K562 (cell line): ENCODE results near the gene PDZK1. TPM values are rescaled to one million over a fixed set of nuclear protein-coding genes. Genes with fewer than 3 reads are reported as not detected.
A peak's percentile ranks its signal among the peaks of the same experiment; 100 is the strongest.

ENCODE experiments used
- ATAC-seq: fragments of 200-7000 bp; cut with Tn5 transposase; 3 replicates; pipeline ENCODE4 v1.9.1; 2020; ENCODE audit warnings: moderate library complexity
- BruUV-seq: library from RNA; stranded (reverse); fragments of 400-500 nt; replicated peaks from 2 replicates; lab custom pipeline; 2021; lab: Mats Ljungman, UMichigan
- CTCF ChIA-PET: fragments of 300-600 bp; formaldehyde crosslinking; extraction: SDS; loops from one replicate; lab custom pipeline; 2021; ENCODE audit warnings: low intra/inter-chr PET ratio; lab: Yijun Ruan, JAX
- POLR2A ChIA-PET: fragments of 300-600, 350-650 bp; sonication (Branson Sonifier 250); formaldehyde crosslinking; extraction: SDS; loops from one replicate; lab custom pipeline; 2021; ENCODE audit warnings: antibody characterized with exemption, inconsistent platforms; lab: Yijun Ruan, JAX
- DNase-seq, 4 experiments: peaks; one replicate each; pipeline versions ENCODE4 v3.0.0 to v3.0.0-alpha.2; 2011 to 2018; ENCODE audit warnings: low spot score in 3 of 4, mixed read lengths in 3 of 4; ENCODE audit errors: extremely low read depth in 1 of 4
- FAIRE-seq: peaks from 2 replicates; lab custom pipeline; 2011; peaks lifted over from hg19 to GRCh38; lab: Jason Lieb, UNC
- H2AFZ ChIP-seq: 2 replicates; pipeline ENCODE4 v1.6.0; 2011; ENCODE audit warnings: low read depth, low read length, control low read depth, inconsistent platforms
- H3K27ac ChIP-seq: fragments of 200-600 bp; 3 replicates; pipeline ENCODE4 v1.8.0; 2011; ENCODE audit warnings: low read depth, mild to moderate bottlenecking, control low read depth, inconsistent platforms, low read length, moderate library complexity, mixed read lengths; ENCODE audit errors: extremely low read depth
- H3K27me3 ChIP-seq, 2 experiments: fragments of 300-600 bp in 1 of 2; 2 replicates in 1 of 2; 3 replicates in 1 of 2; pipeline versions ENCODE4 v1.6.0 to v1.8.0; 2011; ENCODE audit warnings: inconsistent platforms in 2 of 2, low read length in 2 of 2, mild to moderate bottlenecking in 1 of 2, mixed read lengths in 1 of 2, moderate library complexity in 1 of 2; ENCODE audit not compliant: control insufficient read depth in 2 of 2, insufficient read depth in 2 of 2
- H3K36me3 ChIP-seq: fragments of 300-600 bp; 3 replicates; pipeline ENCODE4 v1.8.0; 2011; ENCODE audit warnings: mild to moderate bottlenecking, low read length, inconsistent platforms; ENCODE audit not compliant: control insufficient read depth, insufficient read depth
- H3K4me1 ChIP-seq, 2 experiments: fragments of 200-600 bp in 1 of 2; replicated peaks in 1 of 2; 2 replicates in 1 of 2; 3 replicates in 1 of 2; pipeline versions ENCODE4 v1.5.1 to v1.8.0; 2011; ENCODE audit warnings: inconsistent platforms in 2 of 2, low read length in 2 of 2, mild to moderate bottlenecking in 1 of 2, mixed read lengths in 1 of 2, moderate library complexity in 1 of 2; ENCODE audit not compliant: control insufficient read depth in 2 of 2, insufficient read depth in 2 of 2
- H3K4me2 ChIP-seq: 2 replicates; pipeline ENCODE4 v1.6.1; 2011; ENCODE audit warnings: low read length, control low read depth, inconsistent platforms, mixed read lengths; ENCODE audit not compliant: insufficient read depth
- H3K4me3 ChIP-seq: fragments of 200-600 bp; sonication (generic), shearing (Covaris generic); 2 replicates; pipeline ENCODE4 v1.5.1; 2016; ENCODE audit warnings: control low read depth, inconsistent platforms
- H3K79me2 ChIP-seq: fragments of 200-600 bp; 3 replicates; pipeline ENCODE4 v1.8.0; 2011; ENCODE audit warnings: low read length, inconsistent platforms; ENCODE audit not compliant: control insufficient read depth, insufficient read depth
- H3K9ac ChIP-seq, 2 experiments: 2 replicates each; pipeline versions ENCODE4 v1.6.0 to v1.6.1; 2011; ENCODE audit warnings: low read depth in 2 of 2, low read length in 2 of 2, control low read depth in 1 of 2, inconsistent platforms in 1 of 2, mild to moderate bottlenecking in 1 of 2, mixed read lengths in 1 of 2; ENCODE audit not compliant: insufficient read depth in 1 of 2
- H3K9me1 ChIP-seq: one replicate; pipeline ENCODE4 v1.6.0; 2011; ENCODE audit warnings: inconsistent platforms, mild to moderate bottlenecking, low read length, moderate library complexity; ENCODE audit not compliant: control insufficient read depth, insufficient read depth
- H3K9me3 ChIP-seq: replicated peaks from 2 replicates; pipeline ENCODE4 v1.5.1; 2011; ENCODE audit warnings: low read depth, low read length, inconsistent platforms; ENCODE audit not compliant: control insufficient read depth, insufficient read depth
- H4K20me1 ChIP-seq: replicated peaks from 2 replicates; pipeline ENCODE4 v1.6.1; 2011; ENCODE audit warnings: low read length, inconsistent platforms, mixed read lengths; ENCODE audit not compliant: control insufficient read depth, insufficient read depth
- CREBBP ChIP-seq: IDR thresholded peaks from one replicate; pipeline ENCODE4 v1.6.1; 2012; ENCODE audit warnings: low read depth, mild to moderate bottlenecking, control low read depth, inconsistent platforms, low read length
- FIP1L1 ChIP-seq: fragments of 200-400 bp; formaldehyde crosslinking; IDR thresholded peaks from 2 replicates; pipeline ENCODE4 v1.6.1; 2018; ENCODE audit warnings: mild to moderate bottlenecking, low read depth, low read length; ENCODE audit not compliant: poor library complexity, severe bottlenecking
- TFE3 ChIP-seq: fragments of 450-650 bp; formaldehyde crosslinking; IDR thresholded peaks from 2 replicates; pipeline ENCODE4 v1.4.0; 2020; ENCODE audit warnings: mild to moderate bottlenecking, mixed read lengths
- ZFPM2 ChIP-seq: fragments of 250-450 bp; sonication (Bioruptor Pico); IDR thresholded peaks from 2 replicates; pipeline ENCODE4 v1.5.1; 2022; ENCODE audit warnings: mild to moderate bottlenecking
- ZNF175 ChIP-seq: fragments of 200-800 bp; sonication (Bioruptor generic); IDR thresholded peaks from 2 replicates; pipeline ENCODE4 v1.6.1; 2016; ENCODE audit warnings: low read depth, mild to moderate bottlenecking, missing genetic modification characterization, missing compliant biosample characterization
- WGBS: fragments of 100-300 bp; shearing (Covaris generic); methylation state at CpG from one replicate; pipeline ENCODE4 v1.1.6; 2016; ENCODE audit warnings: low coverage, mixed read lengths; ENCODE audit not compliant: insufficient coverage; ENCODE audit errors: missing lambda C conversion rate; 5-methylcytosine and 5-hydroxymethylcytosine counted together
- in situ Hi-C: fragments of 300-500 bp; cut with MboI; formaldehyde crosslinking; loops from 4 replicates; pipeline ENCODE4 v1.15.0; 2018; ENCODE audit warnings: inconsistent platforms, mixed read lengths
- intact Hi-C: fragments of 100-400 bp; cut with micrococcal nuclease; formaldehyde crosslinking; loops from 2 replicates; pipeline ENCODE4 v1.14.2; 2022
- polyA plus RNA-seq, 8 experiments: library from polyadenylated mRNA; depleted of rRNA in 4 of 8; stranded (reverse) in 5 of 8; unstranded in 3 of 8; fragments of >200 nt; fragmentation: Nextera tagmentation in 2 of 8; fragmentation: Illumina TruSeq in 1 of 8; extraction: Ambion mirVana in 2 of 8; extraction: Trizol in 1 of 8; gene quantifications; 2 replicates each; pipeline versions ENCODE4 v1.2.1 to v1.2.3, GENCODE V29; 2011 to 2014; ENCODE audit warnings: inconsistent platforms in 1 of 8, missing spikeins in 1 of 8
- total RNA-seq, 7 experiments: library from RNA; depleted of rRNA in 6 of 7; stranded (reverse); fragments of >200 nt in 6 of 7; fragmentation: Illumina TruSeq in 2 of 7; extraction: Trizol in 2 of 7; gene quantifications; 2 replicates each; pipeline versions ENCODE4 v1.2.1 to v1.2.3, GENCODE V29; 2011 to 2021; ENCODE audit warnings: low replicate concordance in 1 of 7
- TF ChIP-seq, protein P1 (sequence below), 3 experiments: IDR thresholded peaks in 2 of 3; conservative IDR thresholded peaks in 1 of 3; 2 replicates each; pipeline ENCODE4 v1.5.1; 2011 to 2012; ENCODE audit warnings: low read length in 3 of 3, mild to moderate bottlenecking in 3 of 3, control low read depth in 2 of 3, improper control_type of control experiment in 1 of 3, inconsistent platforms in 1 of 3, low read depth in 1 of 3, mixed read lengths in 1 of 3, moderate library complexity in 1 of 3; ENCODE audit not compliant: insufficient read depth in 2 of 3

The PDZK1 gene
- total and polyA plus RNA-seq, 9 of the 15 experiments (the other 6 are each of a cell fraction or from before 2014, with no cell fraction given), result 0.04 to 0.22 (median 0.16) TPM; not detected in 2

DNA sequence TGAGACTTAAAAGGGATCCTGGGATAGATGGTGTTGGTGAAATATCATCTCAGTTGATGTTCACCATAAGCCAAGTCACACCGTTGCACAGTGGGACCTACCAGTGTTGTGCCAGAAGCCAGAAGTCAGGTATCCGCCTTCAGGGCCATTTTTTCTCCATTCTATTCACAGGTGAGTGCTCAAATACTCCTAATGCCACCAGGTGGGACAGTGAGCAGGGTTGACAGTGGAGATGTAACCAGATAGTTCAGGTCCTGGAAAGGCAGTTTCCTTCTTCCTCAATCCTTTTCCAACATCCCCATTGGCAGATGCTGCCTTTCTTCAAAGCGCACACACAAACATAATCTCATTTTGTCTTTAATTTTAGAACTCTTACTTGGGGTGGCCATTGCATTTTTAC lies 23.7 kb upstream of the PDZK1 start:
- BruUV-seq, result no TSS peak
- FAIRE-seq, result no peak
- no peak overlapping the region for H3K4me2 ChIP-seq
- H3K9ac ChIP-seq, result no peak overlapping the region
- in situ Hi-C loops, result no loop called here
- no peak overlapping the region for H2AFZ ChIP-seq
- no peaks in the 10 kb centered on the region for H3K36me3 ChIP-seq
- peaks cover 0 to 5% of the 10 kb centered on the region in 2 experiments; a peak in 1 of 5 replicates for H3K4me1 ChIP-seq
- H3K79me2 ChIP-seq, result no peaks in the 10 kb centered on the region
- no peaks in the 10 kb centered on the region for H4K20me1 ChIP-seq
- TF ChIP-seq ZFPM2 (CRISPR knock-in tag), result no peak
- TF ChIP-seq, protein P1, sequence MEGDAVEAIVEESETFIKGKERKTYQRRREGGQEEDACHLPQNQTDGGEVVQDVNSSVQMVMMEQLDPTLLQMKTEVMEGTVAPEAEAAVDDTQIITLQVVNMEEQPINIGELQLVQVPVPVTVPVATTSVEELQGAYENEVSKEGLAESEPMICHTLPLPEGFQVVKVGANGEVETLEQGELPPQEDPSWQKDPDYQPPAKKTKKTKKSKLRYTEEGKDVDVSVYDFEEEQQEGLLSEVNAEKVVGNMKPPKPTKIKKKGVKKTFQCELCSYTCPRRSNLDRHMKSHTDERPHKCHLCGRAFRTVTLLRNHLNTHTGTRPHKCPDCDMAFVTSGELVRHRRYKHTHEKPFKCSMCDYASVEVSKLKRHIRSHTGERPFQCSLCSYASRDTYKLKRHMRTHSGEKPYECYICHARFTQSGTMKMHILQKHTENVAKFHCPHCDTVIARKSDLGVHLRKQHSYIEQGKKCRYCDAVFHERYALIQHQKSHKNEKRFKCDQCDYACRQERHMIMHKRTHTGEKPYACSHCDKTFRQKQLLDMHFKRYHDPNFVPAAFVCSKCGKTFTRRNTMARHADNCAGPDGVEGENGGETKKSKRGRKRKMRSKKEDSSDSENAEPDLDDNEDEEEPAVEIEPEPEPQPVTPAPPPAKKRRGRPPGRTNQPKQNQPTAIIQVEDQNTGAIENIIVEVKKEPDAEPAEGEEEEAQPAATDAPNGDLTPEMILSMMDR (IDR thresholded peaks at IDR 0.05 in 2 of 3, conservative IDR thresholded peaks at IDR 0.05 in 1 of 3; ENCODE audit: insufficient read depth in 2 of 3, low read depth in 1 of 3, low read length in 3 of 3), result 0 out of 6 replicates have a peak, but pooled peaks of 1 of the 3 experiments have one; percentile 18
- TF ChIP-seq, all 486 proteins: peak for 1
- H3K9me3 ChIP-seq, result no peaks in the 10 kb centered on the region
- ChIA-PET CTCF (no interaction called here), POLR2A (no interaction called here)
- no peaks in the 10 kb centered on the region for H3K9me1 ChIP-seq
- intact Hi-C loops, result no loop called here
- no peaks in the 10 kb centered on the region for H3K27me3 ChIP-seq
- 0 out of 3 replicates have a peak, but pooled peaks have one; percentile 39 for ATAC-seq
- WGBS, result 79% methylated on average over 3 of the region's 3 CpGs
- H3K27ac ChIP-seq, result no peak overlapping the region
- no peak for DNase-seq
- no peak overlapping the region for H3K4me3 ChIP-seq

GRCh38 chr1:145730467-145730866 lies 23.3 kb upstream of the PDZK1 start:
- DNase-seq (no peak), ATAC-seq (no peak), FAIRE-seq (no peak)
- Histone ChIP-seq H2AFZ (no peak overlapping the region), H3K4me1 (peaks cover 0 to 5% of the 10 kb centered on the region in 2 experiments; a peak in 1 of 5 replicates), H3K27ac (no peak overlapping the region), H3K79me2 (no peaks in the 10 kb centered on the region), H3K36me3 (no peaks in the 10 kb centered on the region), H4K20me1 (no peaks in the 10 kb centered on the region), H3K27me3 (no peaks in the 10 kb centered on the region), H3K9me3 (no peaks in the 10 kb centered on the region), H3K9me1 (no peaks in the 10 kb centered on the region), H3K9ac (no peak overlapping the region), H3K4me3 (no peak overlapping the region), H3K4me2 (no peak overlapping the region)
- TF ChIP-seq FIP1L1 (no peak), ZNF175 (CRISPR knock-in tag) (no peak), CREBBP (no peak), TFE3 (CRISPR knock-in tag) (no peak)
- ChIA-PET POLR2A (no interaction called here), CTCF (no interaction called here)
- intact Hi-C loops (no loop called here), in situ Hi-C loops (no loop called here)
- BruUV-seq, result no TSS peak
- WGBS, result 36% methylated on average over 2 of the region's 4 CpGs
